Neural progenitor cell (in vitro differentiated cells): Measurements from ENCODE around the gene GK.

Experiments
- CTCF ChIP-seq: fragments of 200-600 bp; sonication (generic); IDR thresholded peaks from 2 replicates; pipeline ENCODE4 v1.5.1; 2017; ENCODE audit warnings: antibody characterized with exemption, mild to moderate bottlenecking
- EZH2 ChIP-seq: fragments of 200-600 bp; sonication (generic); IDR thresholded peaks from 2 replicates; pipeline ENCODE4 v1.6.1; 2017; ENCODE audit warnings: antibody characterized with exemption, mild to moderate bottlenecking, moderate library complexity
- EZH2phosphoT487 ChIP-seq: fragments of 200-600 bp; sonication (generic); IDR thresholded peaks from 2 replicates; pipeline ENCODE4 v1.6.1; 2017; ENCODE audit warnings: antibody characterized with exemption

DNA sequence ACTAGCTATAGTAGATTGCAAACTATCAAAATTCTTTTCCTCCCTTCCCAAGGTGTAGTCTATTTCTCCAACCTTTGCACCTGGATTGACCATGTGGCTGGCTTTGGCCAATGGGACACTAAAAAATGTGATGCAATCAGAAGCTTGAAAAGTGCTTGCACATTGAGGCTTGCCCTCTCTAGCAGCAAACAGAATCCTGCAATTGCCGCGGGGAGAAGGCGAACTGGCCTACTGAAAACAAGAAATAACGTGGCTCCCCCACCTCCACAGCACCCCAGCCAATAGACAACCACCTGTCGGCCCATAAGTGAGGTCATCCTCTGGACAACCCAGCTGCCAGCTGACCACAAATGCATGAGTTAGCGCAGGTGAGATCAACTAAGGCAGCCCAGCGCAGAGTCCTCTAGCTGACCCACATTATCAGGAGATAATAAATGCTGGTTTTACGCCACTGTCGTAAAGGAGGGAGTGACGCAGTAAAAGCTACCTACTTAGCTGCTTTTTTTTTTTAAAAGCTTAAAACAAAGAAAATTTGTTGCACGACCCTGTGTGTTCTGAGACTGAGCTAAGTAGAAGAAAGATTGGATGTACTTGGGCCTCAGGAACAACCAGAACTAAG is 95.2 kb downstream of the GK start:
- TF ChIP-seq CTCF (no peak), EZH2 (no peak), EZH2phosphoT487 (no peak)
